GM10266 (cell line): ENCODE data around the gene ANKRD29.
"Not testable (repeated sequence)": the region's sequence is repeated elsewhere in the genome, so short reads cannot be mapped to it uniquely, and the experiment has no call there.

Experiments
- DNase-seq: peaks from one replicate; pipeline ENCODE4 v3.0.0; 2012; ENCODE audit errors: extremely low spot score
- TF ChIP-seq, protein P1 (sequence below): IDR thresholded peaks from 2 replicates; pipeline ENCODE4 v1.5.1; 2012; ENCODE audit warnings: mild to moderate bottlenecking, low read depth; ENCODE audit not compliant: control insufficient read depth, insufficient read depth; ENCODE audit errors: missing control alignments

Gene ANKRD29

DNA sequence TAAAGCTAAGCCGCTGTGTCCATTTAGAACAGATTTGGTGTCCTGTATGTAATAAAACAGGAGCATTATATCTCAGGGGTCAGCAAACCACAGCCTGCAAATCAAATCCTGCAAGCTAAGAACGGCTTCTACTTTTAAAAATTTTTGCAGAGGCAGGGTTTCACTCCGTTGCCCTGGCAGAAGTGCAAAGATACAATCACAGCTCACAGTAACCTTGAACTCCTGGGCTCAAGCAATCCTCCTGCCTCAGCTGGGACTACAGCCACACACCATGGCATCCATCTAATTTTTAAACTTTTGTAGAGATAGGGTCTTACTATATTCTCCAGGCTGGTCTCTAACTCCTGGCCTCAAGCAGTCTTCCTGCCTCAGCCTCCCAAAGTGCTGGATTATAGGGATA, 47.8 kb downstream of the ANKRD29 start:
- TF ChIP-seq, protein P1, sequence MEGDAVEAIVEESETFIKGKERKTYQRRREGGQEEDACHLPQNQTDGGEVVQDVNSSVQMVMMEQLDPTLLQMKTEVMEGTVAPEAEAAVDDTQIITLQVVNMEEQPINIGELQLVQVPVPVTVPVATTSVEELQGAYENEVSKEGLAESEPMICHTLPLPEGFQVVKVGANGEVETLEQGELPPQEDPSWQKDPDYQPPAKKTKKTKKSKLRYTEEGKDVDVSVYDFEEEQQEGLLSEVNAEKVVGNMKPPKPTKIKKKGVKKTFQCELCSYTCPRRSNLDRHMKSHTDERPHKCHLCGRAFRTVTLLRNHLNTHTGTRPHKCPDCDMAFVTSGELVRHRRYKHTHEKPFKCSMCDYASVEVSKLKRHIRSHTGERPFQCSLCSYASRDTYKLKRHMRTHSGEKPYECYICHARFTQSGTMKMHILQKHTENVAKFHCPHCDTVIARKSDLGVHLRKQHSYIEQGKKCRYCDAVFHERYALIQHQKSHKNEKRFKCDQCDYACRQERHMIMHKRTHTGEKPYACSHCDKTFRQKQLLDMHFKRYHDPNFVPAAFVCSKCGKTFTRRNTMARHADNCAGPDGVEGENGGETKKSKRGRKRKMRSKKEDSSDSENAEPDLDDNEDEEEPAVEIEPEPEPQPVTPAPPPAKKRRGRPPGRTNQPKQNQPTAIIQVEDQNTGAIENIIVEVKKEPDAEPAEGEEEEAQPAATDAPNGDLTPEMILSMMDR: no peak
- no peak for DNase-seq

GRCh38 chr18:23614413-23614812, 48.3 kb downstream of the ANKRD29 start:
- TF ChIP-seq, protein P1: no peak

DNA sequence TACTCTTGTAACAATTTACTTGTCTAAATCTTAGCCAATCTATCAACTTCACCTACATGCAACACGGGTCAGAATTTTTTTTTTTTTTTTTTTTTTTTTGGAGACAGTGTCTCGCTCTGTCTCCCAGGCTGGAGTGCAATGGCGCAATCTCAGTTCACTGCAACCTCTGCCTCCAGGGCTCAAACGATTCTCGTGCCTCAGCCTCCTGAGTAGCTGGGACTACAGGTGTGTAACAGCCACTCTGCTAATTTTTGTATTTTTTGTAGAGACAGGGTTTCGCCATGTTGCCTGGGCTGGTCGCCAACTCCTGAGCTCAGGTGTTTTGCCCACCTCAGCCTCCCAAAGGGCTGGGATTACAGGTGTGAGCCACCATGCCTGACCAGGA, 49.6 kb downstream of the ANKRD29 start:
- DNase-seq: not testable (repeated sequence)

More at GRCh38 chr18:23614413-23614812, 48.3 kb downstream of the ANKRD29 start:
- DNase-seq: no peak

GRCh38 chr18:23612434-23613090, 50.1 kb downstream of the ANKRD29 start:
- TF ChIP-seq, protein P1: no peak
- no peak for DNase-seq

- no peak for DNase-seq
- TF ChIP-seq, protein P1: no peak
These were observed 53.2 kb downstream of the ANKRD29 start for GRCh38 chr18:23609390-23610023.

DNA sequence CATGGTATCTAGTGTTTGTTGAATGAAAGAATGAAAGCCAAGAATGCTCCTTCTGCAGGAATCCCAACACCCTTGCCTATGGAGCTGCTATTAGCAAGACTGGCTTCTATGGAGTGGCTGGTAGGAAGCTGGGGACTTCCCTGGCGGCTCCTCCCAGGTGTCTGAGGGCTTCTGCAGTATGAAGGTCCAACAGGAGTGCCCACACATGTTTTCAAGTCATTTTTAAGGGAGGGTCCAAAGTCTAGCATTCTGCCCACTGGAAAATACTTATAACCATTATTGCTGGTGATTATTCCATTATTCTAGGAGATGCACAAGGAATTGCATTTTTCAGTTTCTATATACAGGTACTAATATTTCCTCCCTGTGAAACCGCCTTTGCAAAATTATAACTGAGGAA, 54.5 kb downstream of the ANKRD29 start:
- no peak for DNase-seq
- TF ChIP-seq, protein P1: no peak

DNA sequence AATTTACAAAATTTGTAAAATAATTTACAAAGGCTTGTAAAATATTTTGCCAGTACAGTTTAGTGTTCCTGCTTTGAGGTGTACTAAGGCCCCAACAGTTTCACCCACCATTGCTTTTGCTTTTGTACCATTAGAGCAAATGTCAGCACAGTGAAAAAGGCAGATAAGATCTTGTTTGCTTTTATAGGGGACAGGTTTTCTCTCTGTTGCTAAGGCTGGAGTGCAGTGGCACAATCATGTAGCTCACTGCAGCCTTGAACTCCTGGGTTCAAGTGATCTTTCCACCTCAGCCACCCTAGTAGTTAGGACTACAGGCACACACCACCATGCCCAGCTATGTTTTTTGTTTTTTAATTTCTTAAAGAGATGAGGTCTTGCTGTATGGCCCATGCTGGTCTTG, 56.8 kb downstream of the ANKRD29 start:
- DNase-seq: no peak
- TF ChIP-seq, protein P1: no peak
